ENCODE measurements around the gene MYO16. TPM values are rescaled to one million over a fixed set of nuclear protein-coding genes. Genes with fewer than 3 reads are reported as not detected.

Gene MYO16
- total and polyA plus RNA-seq, 2 experiments from 2014 or later = 0.02 to 0.15 TPM

DNA sequence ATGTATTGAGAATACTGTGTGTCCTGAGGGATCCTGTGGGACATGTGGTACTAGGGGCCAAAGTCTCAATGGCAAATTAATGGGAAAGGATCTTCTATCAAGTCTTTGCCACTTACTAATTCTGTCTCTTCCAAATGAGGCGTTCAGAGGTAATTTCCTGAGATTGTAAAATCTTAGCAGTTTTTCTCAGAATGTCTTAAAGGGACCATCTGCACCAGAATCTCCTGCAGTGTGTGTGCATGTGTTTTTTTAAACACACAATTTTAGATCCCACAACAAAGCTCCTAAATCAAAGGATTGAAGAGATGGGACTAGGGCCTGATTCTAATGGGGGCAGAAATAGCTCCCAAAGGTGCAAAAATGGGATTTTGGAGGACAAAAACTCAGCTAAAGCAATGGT, 78.2 kb downstream of the MYO16 start:
- TF ChIP-seq, protein P1, sequence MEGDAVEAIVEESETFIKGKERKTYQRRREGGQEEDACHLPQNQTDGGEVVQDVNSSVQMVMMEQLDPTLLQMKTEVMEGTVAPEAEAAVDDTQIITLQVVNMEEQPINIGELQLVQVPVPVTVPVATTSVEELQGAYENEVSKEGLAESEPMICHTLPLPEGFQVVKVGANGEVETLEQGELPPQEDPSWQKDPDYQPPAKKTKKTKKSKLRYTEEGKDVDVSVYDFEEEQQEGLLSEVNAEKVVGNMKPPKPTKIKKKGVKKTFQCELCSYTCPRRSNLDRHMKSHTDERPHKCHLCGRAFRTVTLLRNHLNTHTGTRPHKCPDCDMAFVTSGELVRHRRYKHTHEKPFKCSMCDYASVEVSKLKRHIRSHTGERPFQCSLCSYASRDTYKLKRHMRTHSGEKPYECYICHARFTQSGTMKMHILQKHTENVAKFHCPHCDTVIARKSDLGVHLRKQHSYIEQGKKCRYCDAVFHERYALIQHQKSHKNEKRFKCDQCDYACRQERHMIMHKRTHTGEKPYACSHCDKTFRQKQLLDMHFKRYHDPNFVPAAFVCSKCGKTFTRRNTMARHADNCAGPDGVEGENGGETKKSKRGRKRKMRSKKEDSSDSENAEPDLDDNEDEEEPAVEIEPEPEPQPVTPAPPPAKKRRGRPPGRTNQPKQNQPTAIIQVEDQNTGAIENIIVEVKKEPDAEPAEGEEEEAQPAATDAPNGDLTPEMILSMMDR (IDR thresholded peaks at IDR 0.05; ENCODE audit: low read depth, low read length) = no peak

DNA sequence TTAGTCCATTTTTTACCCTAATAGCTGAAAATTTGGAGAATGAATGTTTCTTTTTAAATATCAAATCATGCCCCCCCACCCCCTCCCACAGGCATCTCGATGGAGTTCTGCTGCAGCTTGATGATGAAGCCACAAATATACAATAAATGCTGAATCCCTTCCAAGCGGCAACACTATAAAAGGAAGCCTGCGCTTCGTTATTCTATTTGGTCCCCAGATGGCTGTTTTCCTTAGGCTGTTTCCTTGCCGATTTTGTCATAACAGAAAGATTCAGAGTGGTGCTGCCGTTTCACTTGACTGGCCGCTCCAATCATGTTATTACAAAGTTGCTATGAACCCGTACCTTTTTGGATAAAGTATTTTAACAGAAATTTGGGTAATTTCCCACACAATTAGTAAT, 79.5 kb downstream of the MYO16 start:
- TF ChIP-seq, protein P1 (IDR thresholded peaks at IDR 0.05; ENCODE audit: low read depth, low read length) = no peak
- no peak for DNase-seq (ENCODE audit: low read depth in 1 of 2, low spot score in 1 of 2)
- no peak overlapping the region for H3K27ac ChIP-seq
- H3K4me3 ChIP-seq = no peak overlapping the region
- H3K36me3 ChIP-seq = no peaks in the 10 kb centered on the region
- H3K9me3 ChIP-seq (ENCODE audit: low read depth) = no peaks in the 10 kb centered on the region
- no peaks in the 10 kb centered on the region for H3K27me3 ChIP-seq
- peaks cover 4% of the 10 kb centered on the region for H3K4me1 ChIP-seq (ENCODE audit: low read depth)

More for the DNA sequence above, 78.2 kb downstream of the MYO16 start:
- no peaks in the 10 kb centered on the region for H3K27me3 ChIP-seq
- DNase-seq (ENCODE audit: low read depth in 1 of 2, low spot score in 1 of 2) = no peak
- no peak overlapping the region for H3K4me3 ChIP-seq
- no peaks in the 10 kb centered on the region for H3K9me3 ChIP-seq (ENCODE audit: low read depth)
- no peak overlapping the region for H3K27ac ChIP-seq
- no peaks in the 10 kb centered on the region for H3K36me3 ChIP-seq
- peaks cover 4% of the 10 kb centered on the region for H3K4me1 ChIP-seq (ENCODE audit: low read depth)

DNA sequence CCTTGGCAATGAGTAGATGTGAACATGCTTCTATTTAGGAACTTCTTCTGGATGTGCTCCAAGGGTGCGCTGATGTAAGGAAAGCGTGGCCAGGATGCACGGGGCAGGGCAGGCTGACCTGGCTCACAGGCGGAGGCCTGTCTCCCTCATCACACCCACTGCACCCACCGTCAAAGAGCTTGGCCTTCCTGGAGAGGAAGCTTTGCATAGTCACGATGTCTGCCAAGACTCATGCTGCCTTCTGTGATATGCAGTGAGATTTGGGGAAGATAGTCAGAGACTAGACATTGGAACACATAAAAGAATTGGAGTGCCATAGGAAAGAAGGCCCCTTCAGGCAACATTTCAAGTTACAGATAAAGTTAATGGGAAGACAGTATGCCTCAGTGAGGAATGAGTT, 82.0 kb downstream of the MYO16 start:
- Histone ChIP-seq H3K4me1 (ENCODE audit: low read depth) (peaks cover 4% of the 10 kb centered on the region), H3K27me3 (no peaks in the 10 kb centered on the region), H3K9me3 (ENCODE audit: low read depth) (no peaks in the 10 kb centered on the region), H3K36me3 (no peaks in the 10 kb centered on the region), H3K27ac (no peak overlapping the region), H3K4me3 (no peak overlapping the region)
- TF ChIP-seq, protein P1 (IDR thresholded peaks at IDR 0.05; ENCODE audit: low read depth, low read length) = no peak
- DNase-seq (ENCODE audit: low read depth in 1 of 2, low spot score in 1 of 2) = no peak

DNA sequence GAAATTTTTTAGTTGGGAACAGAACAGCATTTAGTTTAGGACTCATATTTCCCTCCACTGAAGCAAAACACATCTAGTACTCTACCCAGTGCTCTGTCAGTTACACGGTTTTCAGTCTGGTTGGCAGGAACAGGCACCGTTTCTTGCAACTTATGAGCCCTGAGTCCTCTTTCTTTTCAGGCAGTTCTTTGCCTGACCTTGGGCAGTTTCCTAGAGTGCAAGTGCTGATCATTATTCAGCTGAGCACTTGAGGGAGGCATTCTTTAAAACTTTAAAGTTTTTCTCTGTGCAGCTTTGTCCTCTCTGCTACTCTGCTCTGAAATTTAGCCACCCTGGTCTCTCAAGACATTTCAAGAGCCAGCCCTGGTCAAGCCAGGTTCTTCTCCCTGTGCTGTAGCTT, 96.1 kb downstream of the MYO16 start:
- no peak for DNase-seq (ENCODE audit: low read depth in 1 of 2, low spot score in 1 of 2)
- TF ChIP-seq, protein P1 (IDR thresholded peaks at IDR 0.05; ENCODE audit: low read depth, low read length) = no peak
- Histone ChIP-seq H3K9me3 (ENCODE audit: low read depth) (no peaks in the 10 kb centered on the region), H3K27me3 (no peaks in the 10 kb centered on the region), H3K4me1 (ENCODE audit: low read depth) (no peaks in the 10 kb centered on the region), H3K4me3 (no peak overlapping the region), H3K27ac (no peak overlapping the region), H3K36me3 (no peaks in the 10 kb centered on the region)

DNA sequence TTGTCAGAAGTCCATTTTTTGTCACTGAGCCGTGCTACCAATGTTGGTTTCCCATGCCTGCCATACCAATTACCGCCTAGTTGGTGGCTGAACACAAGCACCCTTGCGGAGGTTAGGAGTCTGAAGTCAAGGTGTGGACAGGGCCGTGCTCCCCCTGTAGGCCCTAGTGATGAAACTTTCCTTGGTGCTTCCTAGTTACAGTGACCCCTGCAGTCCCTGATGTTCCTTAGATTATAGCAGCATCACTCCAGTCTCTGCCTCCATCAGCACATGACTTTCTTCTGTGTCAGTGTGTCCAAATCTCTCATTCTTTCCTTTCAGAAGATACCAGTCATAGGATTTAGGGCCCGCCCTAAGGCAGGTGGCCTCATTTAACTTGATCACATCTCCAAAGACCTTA, 99.0 kb downstream of the MYO16 start:
- DNase-seq (ENCODE audit: low read depth in 1 of 2, low spot score in 1 of 2) = peak in 1 of 2 donors; percentile 13
- Histone ChIP-seq H3K27ac (no peak overlapping the region), H3K9me3 (ENCODE audit: low read depth) (no peaks in the 10 kb centered on the region), H3K36me3 (no peaks in the 10 kb centered on the region), H3K4me3 (no peak overlapping the region), H3K4me1 (ENCODE audit: low read depth) (no peaks in the 10 kb centered on the region), H3K27me3 (no peaks in the 10 kb centered on the region)
- TF ChIP-seq, protein P1 (IDR thresholded peaks at IDR 0.05; ENCODE audit: low read depth, low read length) = no peak
